ENCODE results near the gene DAZAP1.
"Not testable (repeated sequence)": the region's sequence is repeated elsewhere in the genome, so short reads cannot be mapped to it uniquely, and the experiment has no call there.

The DAZAP1 gene

GRCh38 chr19:1430246-1430645, 22.9 kb downstream of the DAZAP1 start:
- Mint-ChIP-seq H3K36me3 (ENCODE audit: low read depth) (peaks cover 10% of the 10 kb centered on the region), H3K4me1 (ENCODE audit: low read depth) (no peaks in the 10 kb centered on the region), H3K9me3 (no peaks in the 10 kb centered on the region), H3K27me3 (ENCODE audit: low read depth) (no peaks in the 10 kb centered on the region), H3K4me3 (no peak overlapping the region), H3K27ac (no peak overlapping the region)

- H3K27me3 Mint-ChIP-seq (ENCODE audit: low read depth) = no peaks in the 10 kb centered on the region
- H3K9me3 Mint-ChIP-seq = no peaks in the 10 kb centered on the region
- H3K4me3 Mint-ChIP-seq = no peak overlapping the region
- H3K27ac Mint-ChIP-seq = no peak overlapping the region
- no peaks in the 10 kb centered on the region for H3K4me1 Mint-ChIP-seq (ENCODE audit: low read depth)
- peaks cover 14% of the 10 kb centered on the region for H3K36me3 Mint-ChIP-seq (ENCODE audit: low read depth)
These were observed 24.5 kb downstream of the DAZAP1 start for GRCh38 chr19:1431759-1432506.

GRCh38 chr19:1432507-1432887, 25.1 kb downstream of the DAZAP1 start:
- Mint-ChIP-seq H3K9me3 (no peaks in the 10 kb centered on the region), H3K4me1 (ENCODE audit: low read depth) (no peaks in the 10 kb centered on the region), H3K4me3 (no peak overlapping the region), H3K27me3 (ENCODE audit: low read depth) (no peaks in the 10 kb centered on the region), H3K36me3 (ENCODE audit: low read depth) (peaks cover 14% of the 10 kb centered on the region), H3K27ac (no peak overlapping the region)

GRCh38 chr19:1433119-1434039, 26.0 kb downstream of the DAZAP1 start:
- Mint-ChIP-seq H3K36me3 (ENCODE audit: low read depth) (peaks cover 15% of the 10 kb centered on the region), H3K4me3 (no peak overlapping the region), H3K27ac (no peak overlapping the region), H3K27me3 (ENCODE audit: low read depth) (no peaks in the 10 kb centered on the region), H3K4me1 (ENCODE audit: low read depth) (peaks cover 6% of the 10 kb centered on the region), H3K9me3 (no peaks in the 10 kb centered on the region)

GRCh38 chr19:1434040-1434366, 26.6 kb downstream of the DAZAP1 start:
- Mint-ChIP-seq H3K27ac (no peak overlapping the region), H3K36me3 (ENCODE audit: low read depth) (peaks cover 15% of the 10 kb centered on the region), H3K9me3 (no peaks in the 10 kb centered on the region), H3K4me1 (ENCODE audit: low read depth) (peaks cover 6% of the 10 kb centered on the region), H3K27me3 (ENCODE audit: low read depth) (no peaks in the 10 kb centered on the region), H3K4me3 (no peak overlapping the region)

GRCh38 chr19:1434577-1435060, 27.2 kb downstream of the DAZAP1 start:
- Mint-ChIP-seq H3K4me3 (no peak overlapping the region), H3K9me3 (no peaks in the 10 kb centered on the region), H3K27ac (no peak overlapping the region), H3K4me1 (ENCODE audit: low read depth) (peaks cover 9% of the 10 kb centered on the region), H3K27me3 (ENCODE audit: low read depth) (no peaks in the 10 kb centered on the region), H3K36me3 (ENCODE audit: low read depth) (peaks cover 16% of the 10 kb centered on the region)

GRCh38 chr19:1435378-1435989, 28.1 kb downstream of the DAZAP1 start:
- H3K4me1 Mint-ChIP-seq (ENCODE audit: low read depth) = peaks cover 12% of the 10 kb centered on the region
- no peaks in the 10 kb centered on the region for H3K27me3 Mint-ChIP-seq (ENCODE audit: low read depth)
- H3K4me3 Mint-ChIP-seq = no peak overlapping the region
- H3K9me3 Mint-ChIP-seq = no peaks in the 10 kb centered on the region
- peak overlapping the region; percentile 49 for H3K27ac Mint-ChIP-seq
- peaks cover 25% of the 10 kb centered on the region for H3K36me3 Mint-ChIP-seq (ENCODE audit: low read depth)

- peaks cover 36% of the 10 kb centered on the region for H3K36me3 Mint-ChIP-seq (ENCODE audit: low read depth)
- H3K27ac Mint-ChIP-seq = peak overlapping the region; percentile 98
- no peaks in the 10 kb centered on the region for H3K9me3 Mint-ChIP-seq
- H3K27me3 Mint-ChIP-seq (ENCODE audit: low read depth) = no peaks in the 10 kb centered on the region
- H3K4me3 Mint-ChIP-seq = no peak overlapping the region
- peaks cover 16% of the 10 kb centered on the region for H3K4me1 Mint-ChIP-seq (ENCODE audit: low read depth)
These were observed 30.2 kb downstream of the DAZAP1 start for GRCh38 chr19:1437609-1438008.

GRCh38 chr19:1438035-1438932, 30.9 kb downstream of the DAZAP1 start, which contains the start of gene RPS15:
RPS15 (plus strand) TSS chr19:1438396; CDS start chr19:1438426, 30 bp downstream.
- H3K4me3 Mint-ChIP-seq = peak within 1 kb of the TSS; percentile 98
- H3K36me3 Mint-ChIP-seq (ENCODE audit: low read depth) = peaks cover 37% of the 10 kb centered on the region
- no peaks in the 10 kb centered on the region for H3K9me3 Mint-ChIP-seq
- H3K4me1 Mint-ChIP-seq (ENCODE audit: low read depth) = peaks cover 18% of the 10 kb centered on the region
- H3K27me3 Mint-ChIP-seq (ENCODE audit: low read depth) = no peaks in the 10 kb centered on the region
- H3K27ac Mint-ChIP-seq = peak within 1 kb of the TSS; percentile 98

- no peaks in the 10 kb centered on the region for H3K9me3 Mint-ChIP-seq
- H3K36me3 Mint-ChIP-seq (ENCODE audit: low read depth) = peaks cover 37% of the 10 kb centered on the region
- peak overlapping the region; percentile 98 for H3K4me3 Mint-ChIP-seq
- H3K4me1 Mint-ChIP-seq (ENCODE audit: low read depth) = peaks cover 18% of the 10 kb centered on the region
- H3K27ac Mint-ChIP-seq = peak overlapping the region; percentile 78
- no peaks in the 10 kb centered on the region for H3K27me3 Mint-ChIP-seq (ENCODE audit: low read depth)
These were observed 31.6 kb downstream of the DAZAP1 start for GRCh38 chr19:1438933-1439354.

GRCh38 chr19:1439525-1440417, 32.4 kb downstream of the DAZAP1 start:
- H3K27me3 Mint-ChIP-seq (ENCODE audit: low read depth); H3K9me3 Mint-ChIP-seq: not testable (repeated sequence)
- Mint-ChIP-seq H3K4me3 (peak overlapping the region; percentile 98), H3K4me1 (ENCODE audit: low read depth) (peaks cover 18% of the 10 kb centered on the region), H3K36me3 (ENCODE audit: low read depth) (peaks cover 37% of the 10 kb centered on the region), H3K27ac (peak overlapping the region; percentile 78)

GRCh38 chr19:1440418-1440801, 33.0 kb downstream of the DAZAP1 start:
- H3K27me3 Mint-ChIP-seq (ENCODE audit: low read depth) = no peaks in the 10 kb centered on the region
- peak overlapping the region; percentile 98 for H3K4me3 Mint-ChIP-seq
- H3K9me3 Mint-ChIP-seq = no peaks in the 10 kb centered on the region
- H3K27ac Mint-ChIP-seq = no peak overlapping the region
- H3K36me3 Mint-ChIP-seq (ENCODE audit: low read depth) = peaks cover 34% of the 10 kb centered on the region
- peaks cover 18% of the 10 kb centered on the region for H3K4me1 Mint-ChIP-seq (ENCODE audit: low read depth)

- H3K36me3 Mint-ChIP-seq (ENCODE audit: low read depth) = peaks cover 32% of the 10 kb centered on the region
- H3K4me1 Mint-ChIP-seq (ENCODE audit: low read depth) = peaks cover 18% of the 10 kb centered on the region
- no peaks in the 10 kb centered on the region for H3K9me3 Mint-ChIP-seq
- H3K27me3 Mint-ChIP-seq (ENCODE audit: low read depth) = no peaks in the 10 kb centered on the region
- H3K27ac Mint-ChIP-seq = no peak overlapping the region
- H3K4me3 Mint-ChIP-seq = peak overlapping the region; percentile 98
These were observed 33.6 kb downstream of the DAZAP1 start for GRCh38 chr19:1441022-1441426.

Measured in T-helper 1 cell treated with Interleukin-12 subunit alpha and Interleukin-12 subunit beta and Interleukin-4 antibody, amounts not matched to agents 30 μg/mL and 1 μg/mL, for 36 hours (primary cell).